DMS114 treated with DMSO at 0.1 percent for 48 hours (cell line): ENCODE measurements around the gene PRR20D.
"Not testable (repeated sequence)": the region's sequence is repeated elsewhere in the genome, so short reads cannot be mapped to it uniquely, and the experiment has no call there.

Experiments
- DNase-seq: peaks from one replicate; lab custom pipeline; 2025; ENCODE audit not compliant: unreplicated experiment; lab: John Stamatoyannopoulos, UW

PRR20D gene

DNA sequence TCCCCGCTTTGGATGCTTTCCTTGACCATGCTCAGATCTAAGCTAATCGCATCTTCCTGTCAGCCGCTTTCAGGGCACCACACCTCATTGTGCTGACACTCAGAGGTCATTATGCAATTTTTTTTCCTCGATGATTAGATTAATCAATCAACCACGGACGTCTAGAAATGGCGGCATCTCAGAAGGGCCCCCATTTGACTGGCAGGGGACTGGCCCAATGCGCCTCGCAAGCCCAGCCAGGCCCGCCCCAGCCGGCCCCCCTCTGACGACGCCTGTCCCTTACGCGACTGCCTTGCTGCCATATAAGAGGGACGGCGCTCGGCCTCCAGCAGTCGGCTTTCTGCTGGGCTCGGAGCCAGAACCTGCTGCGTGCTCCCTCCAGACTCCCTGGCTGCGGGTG, at the start of gene PRR20D:
PRR20D (plus strand) TSS at position 301 of the 400 bp plus-strand sequence. CDS start 387 bp downstream, outside the sequence.
- DNase-seq = not testable (repeated sequence)

DNA sequence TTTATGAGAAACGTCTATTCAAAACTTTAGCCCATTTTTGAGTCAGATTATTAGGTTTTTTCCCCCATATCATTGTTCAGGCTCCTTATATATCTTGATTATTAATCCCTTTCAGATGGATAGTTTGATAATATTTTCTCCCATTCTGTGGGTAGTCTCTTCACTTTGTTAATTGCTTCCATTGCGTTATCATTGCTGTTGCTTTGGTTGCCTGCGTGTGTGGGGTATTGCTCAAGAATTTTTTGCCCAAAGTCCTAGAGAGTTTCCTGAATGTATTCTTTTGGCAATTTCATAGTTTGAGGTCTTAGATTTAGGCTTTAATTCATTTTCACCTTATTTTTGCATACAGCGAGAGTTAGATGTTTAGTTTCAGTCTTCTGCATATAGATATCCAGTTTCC, 45.5 kb upstream of the PRR20D start:
- no peak for DNase-seq

- no peak for DNase-seq
Measured at GRCh38 chr13:57123681-57124080, 36.8 kb upstream of the PRR20D start.

DNA sequence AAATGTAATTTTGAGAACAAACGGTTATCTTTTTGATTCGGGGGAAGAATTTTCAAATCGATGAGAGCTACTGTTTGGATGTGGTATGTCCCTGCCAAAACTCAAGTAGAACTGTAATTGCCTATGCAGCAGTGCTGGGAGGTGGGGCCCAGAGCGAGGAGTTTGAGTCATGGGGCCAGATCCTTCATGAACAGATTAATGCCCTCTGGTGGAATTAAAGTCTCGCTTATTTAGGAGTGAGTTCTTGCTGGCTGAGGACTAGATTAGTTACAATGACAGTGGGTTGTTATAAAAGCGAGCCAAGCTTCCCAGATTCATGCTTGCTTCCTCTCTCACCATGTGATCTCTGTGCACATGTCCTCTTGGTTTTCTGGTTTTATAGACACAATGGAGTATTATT, 31.5 kb upstream of the PRR20D start:
- DNase-seq = no peak

DNA sequence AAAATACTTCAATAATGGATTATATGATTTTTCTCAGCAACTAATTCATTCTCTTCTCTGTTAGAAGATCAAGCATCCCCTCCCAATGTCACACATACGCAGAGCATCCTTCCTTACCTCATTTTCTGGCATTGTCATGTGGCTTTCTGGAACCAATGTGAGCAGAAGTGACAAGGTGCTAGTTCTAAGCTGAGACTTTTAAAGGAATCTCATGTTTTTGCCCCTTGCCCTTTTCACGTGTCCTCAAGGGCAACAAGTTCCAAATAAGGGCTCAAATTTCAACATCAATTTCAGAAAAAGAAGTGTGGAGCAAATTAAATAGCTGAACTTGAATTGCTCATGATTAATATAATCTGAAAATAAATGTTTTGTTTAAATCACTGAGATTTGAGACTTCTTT, 24.3 kb upstream of the PRR20D start:
- DNase-seq = no peak

- no peak for DNase-seq
Measured at GRCh38 chr13:57137585-57137984, 22.8 kb upstream of the PRR20D start.

DNA sequence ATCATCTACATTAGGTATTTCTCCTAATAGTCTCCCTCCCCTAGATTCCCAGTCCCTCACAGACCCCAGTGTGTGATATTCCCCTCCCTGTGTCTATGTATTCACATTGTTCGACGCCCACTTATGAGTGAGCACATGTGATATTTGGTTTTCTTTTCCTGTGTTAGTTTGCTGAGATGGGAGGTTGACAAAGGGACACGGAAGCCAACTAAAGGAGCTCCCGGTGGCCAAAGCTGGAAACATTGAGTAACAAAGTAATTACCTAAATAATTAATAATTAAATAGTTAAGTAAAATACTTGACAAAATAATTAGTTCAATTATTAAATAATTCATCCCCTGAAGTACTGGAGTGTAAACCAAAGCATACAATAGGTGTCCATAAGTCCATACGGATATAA, 21.4 kb upstream of the PRR20D start:
- no peak for DNase-seq

- not testable (repeated sequence) for DNase-seq
Measured at GRCh38 chr13:57139781-57140180, 20.7 kb upstream of the PRR20D start.

- not testable (repeated sequence) for DNase-seq
Measured at GRCh38 chr13:57140235-57140968, 20.0 kb upstream of the PRR20D start, which contains the start of gene PRR20A. Gene PRR20A (plus strand): TSS chr13:57140918. CDS start chr13:57141305, 387 bp downstream.

- not testable (repeated sequence) for DNase-seq
Measured at GRCh38 chr13:57147188-57147587, 13.2 kb upstream of the PRR20D start, which contains the start of gene PRR20B. Gene PRR20B (plus strand): TSS chr13:57147488. CDS start chr13:57147875, 387 bp downstream.

- not testable (repeated sequence) for DNase-seq
Measured at GRCh38 chr13:57148106-57148505, 12.3 kb upstream of the PRR20D start.

- DNase-seq = not testable (repeated sequence)
Measured at GRCh38 chr13:57153761-57154160, 6.7 kb upstream of the PRR20D start, which contains the start of gene PRR20C. Gene PRR20C (plus strand): TSS chr13:57154061. CDS start chr13:57154448, 387 bp downstream.

GRCh38 chr13:57166897-57167296, 6.5 kb downstream of the PRR20D start, which contains the start of gene PRR20E:
Gene PRR20E (plus strand): TSS chr13:57167197. CDS start chr13:57167584, 387 bp downstream.
- not testable (repeated sequence) for DNase-seq

- no peak for DNase-seq
Measured at GRCh38 chr13:57191667-57192066, 31.2 kb downstream of the PRR20D start.

DNA sequence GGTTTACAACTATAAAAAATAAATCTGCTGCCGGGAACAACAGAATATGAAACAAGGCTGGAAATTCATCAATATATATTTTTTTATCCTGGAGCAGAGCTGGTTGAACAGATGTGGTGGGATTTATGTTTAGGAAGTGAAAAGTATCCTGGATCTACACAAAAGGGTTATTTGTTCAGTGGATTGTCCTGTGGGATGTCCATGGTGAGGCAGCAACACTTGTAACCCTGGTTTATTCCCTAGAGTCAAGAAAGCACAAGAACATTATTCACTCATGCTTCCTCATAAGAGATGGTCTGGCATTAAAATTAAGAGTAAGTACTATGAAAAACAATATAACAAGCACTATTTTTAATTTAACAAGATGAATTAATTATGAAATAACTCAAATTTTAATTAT, 52.6 kb downstream of the PRR20D start:
- no peak for DNase-seq
